ENCODE results near the gene HCFC2. TPM values are rescaled to one million over a fixed set of nuclear protein-coding genes. Genes with fewer than 3 reads are reported as not detected.

Gene HCFC2
- polyA plus RNA-seq, 1 of the 3 experiments (the other 2 are of a cell fraction) = 5.2 TPM

DNA sequence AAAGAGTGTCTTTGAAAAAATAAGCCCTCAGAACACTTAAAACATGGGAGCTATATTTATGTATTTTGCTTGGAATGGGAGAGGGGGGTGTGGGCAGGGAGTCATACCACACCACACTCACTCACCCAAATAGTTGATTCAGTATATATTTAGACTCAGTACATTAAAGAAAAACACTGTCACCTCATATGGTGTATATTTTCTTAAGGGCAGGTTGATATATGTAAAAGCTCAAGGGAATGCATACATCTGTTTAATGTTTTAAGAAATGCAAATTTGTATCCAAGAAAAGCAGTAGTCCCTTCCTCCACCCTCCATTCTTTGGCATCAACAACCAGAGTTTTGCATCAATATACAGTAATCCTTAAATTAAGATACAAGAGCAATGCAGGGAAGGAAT, 72.2 kb downstream of the HCFC2 start (continued):
- TF ChIP-seq, protein P1, sequence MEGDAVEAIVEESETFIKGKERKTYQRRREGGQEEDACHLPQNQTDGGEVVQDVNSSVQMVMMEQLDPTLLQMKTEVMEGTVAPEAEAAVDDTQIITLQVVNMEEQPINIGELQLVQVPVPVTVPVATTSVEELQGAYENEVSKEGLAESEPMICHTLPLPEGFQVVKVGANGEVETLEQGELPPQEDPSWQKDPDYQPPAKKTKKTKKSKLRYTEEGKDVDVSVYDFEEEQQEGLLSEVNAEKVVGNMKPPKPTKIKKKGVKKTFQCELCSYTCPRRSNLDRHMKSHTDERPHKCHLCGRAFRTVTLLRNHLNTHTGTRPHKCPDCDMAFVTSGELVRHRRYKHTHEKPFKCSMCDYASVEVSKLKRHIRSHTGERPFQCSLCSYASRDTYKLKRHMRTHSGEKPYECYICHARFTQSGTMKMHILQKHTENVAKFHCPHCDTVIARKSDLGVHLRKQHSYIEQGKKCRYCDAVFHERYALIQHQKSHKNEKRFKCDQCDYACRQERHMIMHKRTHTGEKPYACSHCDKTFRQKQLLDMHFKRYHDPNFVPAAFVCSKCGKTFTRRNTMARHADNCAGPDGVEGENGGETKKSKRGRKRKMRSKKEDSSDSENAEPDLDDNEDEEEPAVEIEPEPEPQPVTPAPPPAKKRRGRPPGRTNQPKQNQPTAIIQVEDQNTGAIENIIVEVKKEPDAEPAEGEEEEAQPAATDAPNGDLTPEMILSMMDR (IDR thresholded peaks at IDR 0.05) = no peak
- TF ChIP-seq MEF2A (IDR thresholded peaks at IDR 0.05; ENCODE audit: borderline replicate concordance, low read depth) (no peak), MXI1 (IDR thresholded peaks at IDR 0.05; ENCODE audit: low read depth, low read length) (no peak), RXRA (IDR thresholded peaks at IDR 0.05; ENCODE audit: borderline replicate concordance, low read depth) (no peak), ZBTB33 (IDR thresholded peaks at IDR 0.05; ENCODE audit: borderline replicate concordance, low read depth) (no peak), REST (IDR thresholded peaks at IDR 0.05; ENCODE audit: low read depth, low read length) (no peak), PBX3 (IDR thresholded peaks at IDR 0.05) (no peak), RCOR1 (IDR thresholded peaks at IDR 0.05; ENCODE audit: low read length) (no peak)

DNA sequence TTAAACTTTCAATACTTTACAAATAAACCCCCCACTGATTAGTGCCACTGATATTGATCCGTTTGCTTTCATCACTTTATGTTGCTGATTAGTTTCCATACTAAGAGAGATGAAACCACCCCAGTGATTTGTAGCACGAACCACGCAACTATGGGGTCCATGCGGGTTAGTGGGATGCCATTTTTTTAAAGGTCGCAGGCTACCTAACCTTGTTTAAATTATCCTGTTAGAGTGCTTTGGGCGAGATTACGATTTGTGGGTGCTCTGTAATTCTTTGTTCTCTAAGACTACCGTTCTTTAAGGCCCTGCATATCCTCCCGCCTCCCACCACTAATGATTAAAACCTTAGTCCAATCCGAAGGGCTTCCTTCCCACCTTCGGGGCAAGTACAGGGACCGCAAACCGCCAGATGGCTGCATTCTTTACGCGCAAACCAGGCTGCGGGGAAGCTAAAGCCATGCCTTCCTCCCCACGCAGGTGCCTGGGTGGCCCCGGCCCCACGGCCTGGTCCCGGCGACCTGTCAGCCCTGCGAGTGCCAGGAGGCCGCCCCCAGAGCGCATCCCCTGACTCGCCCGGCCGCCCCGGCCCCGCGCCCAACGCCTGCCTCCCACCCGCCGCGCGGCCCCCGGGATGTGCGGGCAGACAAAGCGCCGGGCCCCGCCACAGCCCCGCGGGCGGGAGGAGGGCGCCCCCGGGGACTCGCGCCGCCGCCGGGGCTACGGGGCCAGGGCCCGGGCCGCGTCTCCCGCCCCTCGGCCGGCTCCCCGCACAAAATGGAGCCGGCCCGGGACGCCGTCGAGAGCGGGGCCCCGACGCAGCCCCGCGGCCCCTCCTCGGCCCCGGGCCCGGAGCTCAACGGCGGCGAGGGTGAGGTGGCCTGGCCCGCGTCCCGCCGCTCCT, 72.9 kb downstream of the HCFC2 start:
- peaks cover 6 to 19% of the 10 kb centered on the region in 2 experiments for H3K36me3 ChIP-seq (replicated peaks in 1 of 2; ENCODE audit: control insufficient read depth in 1 of 2, insufficient read depth in 2 of 2, low read length in 1 of 2)
- peak; percentile 70 for DNase-seq

More for the DNA sequence above, 72.9 kb downstream of the HCFC2 start:
- H2AFZ ChIP-seq (ENCODE audit: low read depth) = peak overlapping the region; percentile 88
- no peaks in the 10 kb centered on the region for H4K20me1 ChIP-seq (ENCODE audit: insufficient read depth)
- TF ChIP-seq, protein P2, sequence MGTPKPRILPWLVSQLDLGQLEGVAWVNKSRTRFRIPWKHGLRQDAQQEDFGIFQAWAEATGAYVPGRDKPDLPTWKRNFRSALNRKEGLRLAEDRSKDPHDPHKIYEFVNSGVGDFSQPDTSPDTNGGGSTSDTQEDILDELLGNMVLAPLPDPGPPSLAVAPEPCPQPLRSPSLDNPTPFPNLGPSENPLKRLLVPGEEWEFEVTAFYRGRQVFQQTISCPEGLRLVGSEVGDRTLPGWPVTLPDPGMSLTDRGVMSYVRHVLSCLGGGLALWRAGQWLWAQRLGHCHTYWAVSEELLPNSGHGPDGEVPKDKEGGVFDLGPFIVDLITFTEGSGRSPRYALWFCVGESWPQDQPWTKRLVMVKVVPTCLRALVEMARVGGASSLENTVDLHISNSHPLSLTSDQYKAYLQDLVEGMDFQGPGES (IDR thresholded peaks at IDR 0.05; ENCODE audit: low read depth, low read length) = no peak
- TF ChIP-seq SIN3A (IDR thresholded peaks at IDR 0.05; ENCODE audit: borderline replicate concordance, low read depth, low read length) = peak; percentile 32; the same call in 1 of the 2 replicates
- TF ChIP-seq CHD2 (IDR thresholded peaks at IDR 0.05; ENCODE audit: low read length, partially characterized antibody) = no peak
- TF ChIP-seq RAD21 (IDR thresholded peaks at IDR 0.05; ENCODE audit: low read length) = no peak
- TF ChIP-seq ELF1 (IDR thresholded peaks at IDR 0.05) = no peak
- TF ChIP-seq, protein P3, sequence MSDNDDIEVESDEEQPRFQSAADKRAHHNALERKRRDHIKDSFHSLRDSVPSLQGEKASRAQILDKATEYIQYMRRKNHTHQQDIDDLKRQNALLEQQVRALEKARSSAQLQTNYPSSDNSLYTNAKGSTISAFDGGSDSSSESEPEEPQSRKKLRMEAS (IDR thresholded peaks at IDR 0.05; ENCODE audit: low read depth) = 0 out of 2 replicates have a peak, but pooled peaks have one; percentile 18
- peak; percentile 39 for TF ChIP-seq MXI1 (IDR thresholded peaks at IDR 0.05; ENCODE audit: low read depth, low read length)
- TF ChIP-seq PBX3 (IDR thresholded peaks at IDR 0.05) = no peak
- 0 out of 2 replicates have a peak, but pooled peaks have one; percentile 51 for TF ChIP-seq TAF1 (IDR thresholded peaks at IDR 0.05; ENCODE audit: borderline replicate concordance, low read depth, low read length)
- peaks cover 30 to 39% of the 10 kb centered on the region in 2 experiments for H3K4me1 ChIP-seq (ENCODE audit: control insufficient read depth in 1 of 2, insufficient read depth in 2 of 2, low read depth in 1 of 2, low read length in 1 of 2)
- no peaks in the 10 kb centered on the region for H3K9me3 ChIP-seq
- peak overlapping the region; percentile 78 to 84 for H3K4me3 ChIP-seq (ENCODE audit: low read depth in 2 of 2, low read length in 1 of 2)
- H3K4me2 ChIP-seq = peak overlapping the region; percentile 81
- peak overlapping the region; percentile 86 for H3K9ac ChIP-seq
- POLR2A ChIA-PET = interaction anchor here (0.6 to 2.1 kb wide), 7 partner anchors 9 to 296 kb away, joined by 3 to 22 read pairs (median 4); partner anchors contain the start of genes HSP90B1, NT5DC3 and TDG
- H3K9me2 ChIP-seq = no peaks in the 10 kb centered on the region
- CTCF ChIA-PET = interaction anchor here (0.8 to 1.8 kb wide), 2 partner anchors 28 to 153 kb away, joined by 4 to 9 read pairs; no protein-coding TSS in a partner anchor
- 1% methylated on average over 16 of the region's 78 CpGs for WGBS (ENCODE audit: low lambda C conversion rate)
- H3K27ac ChIP-seq (ENCODE audit: low read depth in 2 of 2, low read length in 1 of 2) = peak overlapping the region; percentile 73 to 93
- H3F3A ChIP-seq (replicated peaks; ENCODE audit: insufficient read depth) = peaks cover 6% of the 10 kb centered on the region
- no peaks in the 10 kb centered on the region for H3K27me3 ChIP-seq (ENCODE audit: insufficient read depth)
- peaks cover 50% of the 10 kb centered on the region for H3K79me2 ChIP-seq (ENCODE audit: insufficient read depth)
